ENCODE measurements around the gene UMODL1.
A peak's percentile ranks its signal among the peaks of the same experiment; 100 is the strongest.

Gene UMODL1

GRCh38 chr21:42062236-42063022 lies 8.7 kb upstream of the UMODL1 start (continued):
- TF ChIP-seq, protein P1, sequence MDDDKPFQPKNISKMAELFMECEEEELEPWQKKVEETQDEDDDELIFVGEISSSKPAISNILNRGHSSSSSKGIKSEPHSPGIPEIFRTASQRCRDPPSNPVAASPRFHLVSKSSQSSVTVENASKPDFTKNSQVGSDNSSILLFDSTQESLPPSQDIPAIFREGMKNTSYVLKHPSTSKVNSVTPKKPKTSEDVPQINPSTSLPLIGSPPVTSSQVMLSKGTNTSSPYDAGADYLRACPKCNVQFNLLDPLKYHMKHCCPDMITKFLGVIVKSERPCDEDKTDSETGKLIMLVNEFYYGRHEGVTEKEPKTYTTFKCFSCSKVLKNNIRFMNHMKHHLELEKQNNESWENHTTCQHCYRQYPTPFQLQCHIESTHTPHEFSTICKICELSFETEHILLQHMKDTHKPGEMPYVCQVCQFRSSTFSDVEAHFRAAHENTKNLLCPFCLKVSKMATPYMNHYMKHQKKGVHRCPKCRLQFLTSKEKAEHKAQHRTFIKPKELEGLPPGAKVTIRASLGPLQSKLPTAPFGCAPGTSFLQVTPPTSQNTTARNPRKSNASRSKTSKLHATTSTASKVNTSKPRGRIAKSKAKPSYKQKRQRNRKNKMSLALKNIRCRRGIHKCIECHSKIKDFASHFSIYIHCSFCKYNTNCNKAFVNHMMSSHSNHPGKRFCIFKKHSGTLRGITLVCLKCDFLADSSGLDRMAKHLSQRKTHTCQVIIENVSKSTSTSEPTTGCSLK (tag by site-specific recombination; IDR thresholded peaks at IDR 0.05): no peak
- TF ChIP-seq ZBTB8A (tag by site-specific recombination; IDR thresholded peaks at IDR 0.05): no peak
- TF ChIP-seq ZNF558 (tag by site-specific recombination; IDR thresholded peaks at IDR 0.05): no peak

DNA sequence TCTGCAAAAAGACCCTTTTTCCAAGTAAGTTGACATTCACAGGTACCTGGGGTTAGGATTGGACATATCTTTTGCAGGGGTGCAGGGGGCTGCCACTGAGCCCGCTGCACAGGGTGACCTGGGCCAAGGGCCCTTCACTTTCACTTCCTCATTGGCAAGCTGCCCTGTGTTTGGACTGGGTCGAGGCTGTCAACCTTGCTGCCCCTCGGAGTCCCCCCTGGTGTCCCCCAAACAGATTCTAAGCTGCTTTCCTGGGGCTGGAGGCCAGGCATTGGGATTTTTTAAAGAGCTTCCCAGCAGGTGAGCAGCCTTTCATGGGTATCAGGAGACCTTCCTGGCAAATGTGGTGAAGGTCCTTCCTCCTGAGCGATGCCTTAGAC lies 7.9 kb upstream of the UMODL1 start:
- H3K4me1 ChIP-seq (ENCODE audit: control insufficient read depth, insufficient read depth, low read length): no peaks in the 10 kb centered on the region
- POLR2A ChIA-PET: no interaction called here

DNA sequence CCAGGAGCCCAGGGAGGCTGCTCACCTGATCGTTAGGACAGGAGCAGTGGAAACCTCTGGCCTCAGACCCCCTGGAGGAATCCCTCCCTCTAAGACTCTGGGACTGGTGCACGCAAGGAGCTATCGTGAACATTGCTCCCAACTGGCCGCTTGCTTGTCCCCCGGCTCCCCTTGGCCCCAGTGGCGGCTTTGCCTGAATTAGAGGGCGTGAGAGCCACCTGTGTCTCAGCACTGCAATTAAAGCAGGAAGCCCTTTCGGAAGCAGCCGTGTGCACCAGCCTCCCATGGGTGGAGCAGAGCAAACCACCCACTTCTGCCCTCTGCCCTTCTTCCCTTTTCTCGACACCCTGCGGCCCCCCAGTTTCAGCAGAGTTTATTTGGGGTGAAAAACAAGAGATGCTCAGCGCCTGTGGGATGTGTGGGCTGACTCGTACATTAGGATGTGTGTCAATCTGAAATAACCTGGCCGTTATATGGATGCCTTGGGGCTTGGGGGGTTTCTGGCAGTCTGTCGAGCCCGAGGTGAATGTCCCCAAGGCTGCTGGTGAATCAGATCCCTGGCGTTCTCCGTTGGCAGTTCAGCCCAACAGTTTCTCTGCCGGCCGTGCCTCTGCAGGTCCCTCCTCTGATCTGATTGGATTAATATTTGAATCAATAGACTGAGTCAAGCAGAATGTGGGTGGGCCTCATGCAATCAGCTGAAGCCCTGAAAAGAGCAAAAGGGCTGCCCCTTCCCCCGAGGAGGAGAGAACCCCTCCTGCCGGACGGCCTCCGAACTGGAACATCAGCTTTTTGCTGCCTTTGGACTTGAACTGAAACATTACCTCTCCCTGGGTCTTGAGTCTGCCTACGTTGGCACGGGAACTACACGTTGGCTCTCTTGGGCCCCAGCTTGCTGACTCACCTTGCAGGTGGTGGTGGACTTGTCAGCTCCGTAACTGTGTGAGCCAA lies 7.3 kb upstream of the UMODL1 start:
- Histone ChIP-seq H3K9me3 (ENCODE audit: control insufficient read depth, insufficient read depth, low read depth, low read length) (no peaks in the 10 kb centered on the region), H3K27ac (ENCODE audit: extremely low read depth, low read depth, low read length) (no peak overlapping the region), H3K4me3 (ENCODE audit: low read depth, low read length) (no peak overlapping the region), H3K36me3 (ENCODE audit: control insufficient read depth in 2 of 2, insufficient read depth in 1 of 2, low read length in 2 of 2) (no peaks in the 10 kb centered on the region), H3K4me1 (ENCODE audit: control insufficient read depth, insufficient read depth, low read length) (no peaks in the 10 kb centered on the region)
- CTCF ChIA-PET: interaction anchor here (0.7 to 1.2 kb wide), 2 partner anchors 54 to 161 kb away, joined by 3 to 4 read pairs; no protein-coding TSS in a partner anchor
- POLR2A ChIA-PET: no interaction called here
- TF ChIP-seq ZNF776 (tag by site-specific recombination; IDR thresholded peaks at IDR 0.05; ENCODE audit: borderline replicate concordance): no peak
- peak; percentile 3; the same call in 1 of the 2 replicates for TF ChIP-seq ZIC2 (tag by site-specific recombination; IDR thresholded peaks at IDR 0.05)
- TF ChIP-seq GLIS1 (tag by site-specific recombination; IDR thresholded peaks at IDR 0.05): 0 out of 2 replicates have a peak, but pooled peaks have one; percentile 8

More for the DNA sequence above, 7.9 kb upstream of the UMODL1 start:
- no peak for TF ChIP-seq GLIS2 (tag by site-specific recombination; IDR thresholded peaks at IDR 0.05)
- TF ChIP-seq ZNF571 (tag by site-specific recombination; IDR thresholded peaks at IDR 0.05): no peak
- peak; percentile 73 for TF ChIP-seq ZIC2 (tag by site-specific recombination; IDR thresholded peaks at IDR 0.05)
- Histone ChIP-seq H3K36me3 (ENCODE audit: control insufficient read depth in 2 of 2, insufficient read depth in 1 of 2, low read length in 2 of 2) (no peaks in the 10 kb centered on the region), H3K4me3 (ENCODE audit: low read depth, low read length) (no peak overlapping the region), H3K27ac (ENCODE audit: extremely low read depth, low read depth, low read length) (no peak overlapping the region), H3K9me3 (ENCODE audit: control insufficient read depth, insufficient read depth, low read depth, low read length) (no peaks in the 10 kb centered on the region)
- CTCF ChIA-PET: interaction anchor here (1.2 kb wide), 1 partner anchor 55 kb away, joined by 3 read pairs; no protein-coding TSS in a partner anchor

DNA sequence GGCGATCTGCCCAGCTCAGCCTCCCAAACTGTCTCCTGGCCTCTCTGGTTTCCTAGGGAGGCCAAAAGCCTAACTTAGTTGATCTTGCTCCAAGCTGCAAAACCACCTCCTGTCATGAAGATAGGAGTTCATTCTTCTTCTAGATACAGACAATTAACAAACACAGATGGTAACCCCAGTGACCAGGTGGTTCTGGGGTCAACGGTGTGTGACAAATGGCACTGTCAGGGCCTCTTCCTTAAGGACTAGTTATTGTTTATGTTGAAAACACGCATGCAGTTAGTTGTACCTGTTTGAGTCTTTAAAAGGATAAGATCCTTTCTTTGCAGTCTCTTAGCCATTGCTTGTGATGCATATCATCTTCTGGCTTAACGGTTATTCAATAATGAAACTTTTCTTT lies 4.6 kb upstream of the UMODL1 start:
- TF ChIP-seq ZSCAN30 (tag by site-specific recombination; IDR thresholded peaks at IDR 0.05) (no peak), ZNF169 (tag by site-specific recombination; IDR thresholded peaks at IDR 0.05) (no peak), ZNF610 (tag by site-specific recombination; IDR thresholded peaks at IDR 0.05; ENCODE audit: borderline replicate concordance) (no peak), ZNF639 (tag by site-specific recombination; IDR thresholded peaks at IDR 0.05) (no peak), SCRT2 (tag by site-specific recombination; IDR thresholded peaks at IDR 0.05) (no peak), ZNF514 (tag by site-specific recombination; IDR thresholded peaks at IDR 0.05) (no peak), ZNF548 (tag by site-specific recombination; IDR thresholded peaks at IDR 0.05) (no peak), ZNF561 (tag by site-specific recombination; IDR thresholded peaks at IDR 0.05; ENCODE audit: borderline replicate concordance) (no peak), ZBTB7A (tag by site-specific recombination; IDR thresholded peaks at IDR 0.05; ENCODE audit: low read depth) (no peak), ZNF112 (tag by site-specific recombination; IDR thresholded peaks at IDR 0.05) (no peak)
- Histone ChIP-seq H3K4me1 (ENCODE audit: control insufficient read depth, insufficient read depth, low read length) (no peaks in the 10 kb centered on the region), H3K36me3 (ENCODE audit: control insufficient read depth in 2 of 2, insufficient read depth in 1 of 2, low read length in 2 of 2) (no peaks in the 10 kb centered on the region), H3K9me3 (ENCODE audit: control insufficient read depth, insufficient read depth, low read depth, low read length) (no peaks in the 10 kb centered on the region), H3K4me3 (ENCODE audit: low read depth, low read length) (no peak overlapping the region), H3K27ac (ENCODE audit: extremely low read depth, low read depth, low read length) (no peak overlapping the region)
- ChIA-PET CTCF (interaction anchor here (0.6 kb wide), 1 partner anchor 144 kb away, joined by 3 read pairs; no protein-coding TSS in a partner anchor), POLR2A (no interaction called here)

All from HEK293 (cell line).